A673 (cell line): Measurements from ENCODE around the gene RAB11FIP4.

Source experiments
- CTCF ChIP-seq: fragments of 300-800, 200-600 bp; sonication (generic); conservative IDR thresholded peaks from 2 replicates; pipeline ENCODE4 v1.5.1; 2017; ENCODE audit warnings: low read depth, mild to moderate bottlenecking, antibody characterized with exemption, low read length, moderate library complexity, mixed read lengths
- EZH2 ChIP-seq: fragments of 200-600 bp; sonication (generic); IDR thresholded peaks from 2 replicates; pipeline ENCODE4 v1.6.1; 2017; ENCODE audit warnings: borderline replicate concordance, low read depth, mild to moderate bottlenecking, mixed read lengths, antibody characterized with exemption, low read length; ENCODE audit not compliant: poor library complexity, severe bottlenecking

- TF ChIP-seq CTCF (no peak), EZH2 (no peak)
Observed at GRCh38 chr17:31541559-31541958, 150.1 kb downstream of the RAB11FIP4 start.
